SK-N-SH (cell line): ENCODE measurements around the gene BCL6B. TPM values are rescaled to one million over a fixed set of nuclear protein-coding genes. Genes with fewer than 3 reads are reported as not detected.
A peak's percentile ranks its signal among the peaks of the same experiment; 100 is the strongest.

ENCODE experiments used
- CTCF ChIA-PET: fragments of 300-600, 350-600 bp; formaldehyde crosslinking; extraction: SDS; loops from one replicate; lab custom pipeline; 2021; lab: Yijun Ruan, JAX
- POLR2A ChIA-PET: fragments of 350-600 bp; sonication (Branson Sonifier 250); formaldehyde crosslinking; extraction: SDS; loops from one replicate; lab custom pipeline; 2020; ENCODE audit warnings: antibody characterized with exemption, inconsistent platforms; lab: Yijun Ruan, JAX
- DNase-seq: peaks from one replicate; pipeline ENCODE4 v3.0.0; 2012
- H2AFZ ChIP-seq: fragments of 200-600 bp; sonication (generic); 2 replicates; pipeline ENCODE4 v1.8.1; 2016; ENCODE audit warnings: antibody characterized with exemption, mild to moderate bottlenecking, low read depth
- H3F3A ChIP-seq: fragments of 200-600 bp; sonication (generic); replicated peaks from 2 replicates; pipeline ENCODE3; 2016; ENCODE audit warnings: antibody characterized with exemption, mild to moderate bottlenecking; ENCODE audit not compliant: insufficient read depth
- H3K27ac ChIP-seq, 2 experiments: fragments of 200-500 bp in 1 of 2; fragments of 200-600 bp in 1 of 2; sonication (Bioruptor generic) in 1 of 2; sonication (generic), shearing (Covaris generic) in 1 of 2; 2 replicates each; pipeline versions ENCODE4 v1.5.1 to v1.6.1; 2014 to 2016; ENCODE audit warnings: low read depth in 2 of 2, inconsistent platforms in 1 of 2, low read length in 1 of 2, mild to moderate bottlenecking in 1 of 2, mixed read lengths in 1 of 2
- H3K27me3 ChIP-seq: fragments of 200-600 bp; sonication (generic), shearing (Covaris generic); 2 replicates; pipeline ENCODE4 v1.6.1; 2016; ENCODE audit warnings: mixed run types; ENCODE audit not compliant: insufficient read depth
- H3K36me3 ChIP-seq, 2 experiments: fragments of 200-500 bp in 1 of 2; fragments of 200-600 bp in 1 of 2; sonication (Bioruptor generic) in 1 of 2; sonication (generic) in 1 of 2; replicated peaks in 1 of 2; 2 replicates each; pipeline versions ENCODE3 to v1.5.1; 2014 to 2016; ENCODE audit warnings: low read length in 1 of 2, mild to moderate bottlenecking in 1 of 2; ENCODE audit not compliant: insufficient read depth in 2 of 2, control insufficient read depth in 1 of 2
- H3K4me1 ChIP-seq, 2 experiments: fragments of 200-500 bp in 1 of 2; fragments of 200-600 bp in 1 of 2; sonication (Bioruptor generic) in 1 of 2; sonication (generic), shearing (Covaris generic) in 1 of 2; 2 replicates each; pipeline versions ENCODE4 v1.5.1 to v1.6.1; 2014 to 2016; ENCODE audit warnings: low read depth in 1 of 2, low read length in 1 of 2, mixed run types in 1 of 2; ENCODE audit not compliant: insufficient read depth in 2 of 2, control insufficient read depth in 1 of 2
- H3K4me2 ChIP-seq: fragments of 200-600 bp; sonication (generic), shearing (Covaris generic); 2 replicates; pipeline ENCODE4 v1.6.1; 2017; ENCODE audit warnings: mixed run types
- H3K4me3 ChIP-seq, 2 experiments: fragments of 200-500 bp in 1 of 2; fragments of 200-600 bp in 1 of 2; sonication (Bioruptor generic) in 1 of 2; sonication (generic), shearing (Covaris generic) in 1 of 2; 2 replicates each; pipeline versions ENCODE4 v1.5.1 to v1.8.1; 2014 to 2016; ENCODE audit warnings: low read depth in 2 of 2, inconsistent platforms in 1 of 2, low read length in 1 of 2, mild to moderate bottlenecking in 1 of 2, mixed read lengths in 1 of 2, moderate library complexity in 1 of 2
- H3K79me2 ChIP-seq: fragments of 200-600 bp; sonication (generic); 2 replicates; pipeline ENCODE4 v1.8.1; 2017; ENCODE audit warnings: mild to moderate bottlenecking; ENCODE audit not compliant: insufficient read depth
- H3K9ac ChIP-seq: fragments of 200-600 bp; sonication (generic); 2 replicates; pipeline ENCODE4 v1.6.1; 2017; ENCODE audit warnings: mixed run types
- H3K9me2 ChIP-seq: fragments of 200-600 bp; sonication (generic); 2 replicates; pipeline ENCODE4 v1.6.1; 2017; ENCODE audit warnings: mixed run types
- H3K9me3 ChIP-seq: fragments of 200-600 bp; sonication (generic); 2 replicates; pipeline ENCODE4 v1.6.1; 2017; ENCODE audit warnings: mixed run types, mild to moderate bottlenecking, moderate library complexity
- H4K20me1 ChIP-seq: fragments of 200-600 bp; sonication (generic); 2 replicates; pipeline ENCODE4 v1.6.1; 2017; ENCODE audit warnings: mild to moderate bottlenecking, mixed run types; ENCODE audit not compliant: insufficient read depth
- CHD2 ChIP-seq: fragments of 150-350 bp; IDR thresholded peaks from 2 replicates; pipeline ENCODE4 v1.6.1; 2018; ENCODE audit warnings: low read length; ENCODE audit not compliant: partially characterized antibody
- EP300 ChIP-seq, 2 experiments: IDR thresholded peaks; 2 replicates each; pipeline versions ENCODE4 v1.4.0 to v1.6.1; 2012; ENCODE audit warnings: borderline replicate concordance in 1 of 2, low read depth in 1 of 2, low read length in 1 of 2
- FOSL2 ChIP-seq: IDR thresholded peaks from 2 replicates; pipeline ENCODE4 v1.4.0; 2012; ENCODE audit warnings: low read depth, mild to moderate bottlenecking, moderate library complexity, borderline replicate concordance
- FOXJ3 ChIP-seq: sonication (generic); formaldehyde crosslinking; IDR thresholded peaks from 2 replicates; pipeline ENCODE4 v1.5.1; 2020; ENCODE audit warnings: mild to moderate bottlenecking, missing genetic modification reagents
- GATA2 ChIP-seq: sonication (generic); formaldehyde crosslinking; IDR thresholded peaks from 2 replicates; pipeline ENCODE4 v1.5.0; 2020; ENCODE audit warnings: mild to moderate bottlenecking, missing genetic modification reagents
- JUND ChIP-seq: IDR thresholded peaks from 2 replicates; pipeline ENCODE4 v1.4.0; 2012
- MEF2A ChIP-seq: IDR thresholded peaks from 2 replicates; pipeline ENCODE4 v1.4.0; 2012; ENCODE audit warnings: low read depth, borderline replicate concordance
- MXI1 ChIP-seq: IDR thresholded peaks from 2 replicates; pipeline ENCODE4 v1.6.1; 2012; ENCODE audit warnings: mild to moderate bottlenecking, low read depth, low read length, improper control_type of control experiment
- RAD21 ChIP-seq: IDR thresholded peaks from 2 replicates; pipeline ENCODE4 v1.6.1; 2012; ENCODE audit warnings: mild to moderate bottlenecking, low read length
- SIN3A ChIP-seq: IDR thresholded peaks from 2 replicates; pipeline ENCODE4 v1.6.1; 2012; ENCODE audit warnings: low read depth, mild to moderate bottlenecking, low read length, moderate library complexity, borderline replicate concordance
- SMC3 ChIP-seq: IDR thresholded peaks from 2 replicates; pipeline ENCODE4 v1.6.1; 2012; ENCODE audit warnings: low read depth, low read length, improper control_type of control experiment
- TAF1 ChIP-seq: IDR thresholded peaks from 2 replicates; pipeline ENCODE4 v1.6.1; 2012; ENCODE audit warnings: low read depth, mild to moderate bottlenecking, low read length, moderate library complexity, borderline replicate concordance
- YY1 ChIP-seq: IDR thresholded peaks from 2 replicates; pipeline ENCODE4 v1.4.0; 2012; ENCODE audit warnings: low read depth, mild to moderate bottlenecking
- WGBS: methylation state at CpG from one replicate; pipeline ENCODE4 v1.1.6; 2017; ENCODE audit warnings: low lambda C conversion rate; 5-methylcytosine and 5-hydroxymethylcytosine counted together
- polyA plus RNA-seq, 3 experiments: library from polyadenylated mRNA; depleted of rRNA; stranded (reverse); fragments of >200 nt; gene quantifications; 2 replicates each; pipeline ENCODE4 v1.2.3, GENCODE V29; 2012
- TF ChIP-seq, protein P1 (sequence below): IDR thresholded peaks from 2 replicates; pipeline ENCODE4 v1.6.1; 2012; ENCODE audit warnings: mild to moderate bottlenecking, low read depth, low read length, moderate library complexity
- TF ChIP-seq, protein P2 (sequence below): IDR thresholded peaks from 2 replicates; pipeline ENCODE4; 2012

Gene BCL6B
- polyA plus RNA-seq, 1 of the 3 experiments (the other 2 are of a cell fraction): 0.02 TPM

DNA sequence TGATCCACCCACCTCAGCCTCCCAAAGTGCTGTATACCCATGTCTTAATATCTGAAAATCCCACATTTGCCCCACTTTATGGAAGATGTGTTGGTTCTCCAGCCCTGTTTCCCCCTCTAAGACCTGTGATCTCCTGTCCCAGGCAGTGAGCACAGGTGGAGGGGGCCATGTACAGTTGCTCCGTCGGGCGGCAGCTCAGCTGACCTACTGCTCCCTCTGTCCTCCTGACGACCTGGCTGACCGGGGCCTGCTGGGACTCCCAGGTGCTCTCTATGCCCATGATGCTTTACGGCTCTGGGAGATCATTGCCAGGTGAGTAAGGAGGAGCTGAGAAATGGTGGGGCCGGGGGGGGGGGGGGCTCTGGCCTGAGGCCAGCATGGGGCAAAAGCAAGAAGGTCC lies 17.1 kb upstream of the BCL6B start:
- H3K27me3 ChIP-seq: no peaks in the 10 kb centered on the region
- ChIA-PET CTCF (interaction anchor here (0.9 to 7.0 kb wide), 8 partner anchors 9 to 339 kb away, joined by 4 to 72 read pairs (median 6); no protein-coding TSS in a partner anchor), POLR2A (no interaction called here)
- WGBS: 87% methylated on average over 4 of the region's 7 CpGs
- H2AFZ ChIP-seq: no peak overlapping the region
- no peak overlapping the region for H3K27ac ChIP-seq
- H4K20me1 ChIP-seq: peaks cover 3% of the 10 kb centered on the region; the same call in 1 of the 2 replicates
- TF ChIP-seq JUND (no peak), RAD21 (no peak), GATA2 (no peak), SIN3A (no peak), FOXJ3 (CRISPR knock-in tag) (no peak), CHD2 (no peak), MXI1 (no peak), EP300 (IDR thresholded peaks at IDR 0.05; ENCODE audit: borderline replicate concordance in 1 of 2, low read depth in 1 of 2, low read length in 1 of 2) (no peak), TAF1 (no peak), SMC3 (no peak), MEF2A (no peak), FOSL2 (no peak)
- TF ChIP-seq, protein P1, sequence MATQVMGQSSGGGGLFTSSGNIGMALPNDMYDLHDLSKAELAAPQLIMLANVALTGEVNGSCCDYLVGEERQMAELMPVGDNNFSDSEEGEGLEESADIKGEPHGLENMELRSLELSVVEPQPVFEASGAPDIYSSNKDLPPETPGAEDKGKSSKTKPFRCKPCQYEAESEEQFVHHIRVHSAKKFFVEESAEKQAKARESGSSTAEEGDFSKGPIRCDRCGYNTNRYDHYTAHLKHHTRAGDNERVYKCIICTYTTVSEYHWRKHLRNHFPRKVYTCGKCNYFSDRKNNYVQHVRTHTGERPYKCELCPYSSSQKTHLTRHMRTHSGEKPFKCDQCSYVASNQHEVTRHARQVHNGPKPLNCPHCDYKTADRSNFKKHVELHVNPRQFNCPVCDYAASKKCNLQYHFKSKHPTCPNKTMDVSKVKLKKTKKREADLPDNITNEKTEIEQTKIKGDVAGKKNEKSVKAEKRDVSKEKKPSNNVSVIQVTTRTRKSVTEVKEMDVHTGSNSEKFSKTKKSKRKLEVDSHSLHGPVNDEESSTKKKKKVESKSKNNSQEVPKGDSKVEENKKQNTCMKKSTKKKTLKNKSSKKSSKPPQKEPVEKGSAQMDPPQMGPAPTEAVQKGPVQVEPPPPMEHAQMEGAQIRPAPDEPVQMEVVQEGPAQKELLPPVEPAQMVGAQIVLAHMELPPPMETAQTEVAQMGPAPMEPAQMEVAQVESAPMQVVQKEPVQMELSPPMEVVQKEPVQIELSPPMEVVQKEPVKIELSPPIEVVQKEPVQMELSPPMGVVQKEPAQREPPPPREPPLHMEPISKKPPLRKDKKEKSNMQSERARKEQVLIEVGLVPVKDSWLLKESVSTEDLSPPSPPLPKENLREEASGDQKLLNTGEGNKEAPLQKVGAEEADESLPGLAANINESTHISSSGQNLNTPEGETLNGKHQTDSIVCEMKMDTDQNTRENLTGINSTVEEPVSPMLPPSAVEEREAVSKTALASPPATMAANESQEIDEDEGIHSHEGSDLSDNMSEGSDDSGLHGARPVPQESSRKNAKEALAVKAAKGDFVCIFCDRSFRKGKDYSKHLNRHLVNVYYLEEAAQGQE: no peak
- H3K36me3 ChIP-seq: peaks cover 16 to 21% of the 10 kb centered on the region in 2 experiments
- H3F3A ChIP-seq: peaks cover 4% of the 10 kb centered on the region
- no peak for DNase-seq
- H3K9me3 ChIP-seq: no peaks in the 10 kb centered on the region
- H3K79me2 ChIP-seq: peaks cover 44% of the 10 kb centered on the region
- no peak overlapping the region for H3K4me3 ChIP-seq
- no peak overlapping the region for H3K4me2 ChIP-seq
- H3K9me2 ChIP-seq: no peaks in the 10 kb centered on the region
- H3K9ac ChIP-seq: no peak overlapping the region
- peaks cover 3 to 4% of the 10 kb centered on the region in 2 experiments; a peak in 2 of 4 replicates for H3K4me1 ChIP-seq

DNA sequence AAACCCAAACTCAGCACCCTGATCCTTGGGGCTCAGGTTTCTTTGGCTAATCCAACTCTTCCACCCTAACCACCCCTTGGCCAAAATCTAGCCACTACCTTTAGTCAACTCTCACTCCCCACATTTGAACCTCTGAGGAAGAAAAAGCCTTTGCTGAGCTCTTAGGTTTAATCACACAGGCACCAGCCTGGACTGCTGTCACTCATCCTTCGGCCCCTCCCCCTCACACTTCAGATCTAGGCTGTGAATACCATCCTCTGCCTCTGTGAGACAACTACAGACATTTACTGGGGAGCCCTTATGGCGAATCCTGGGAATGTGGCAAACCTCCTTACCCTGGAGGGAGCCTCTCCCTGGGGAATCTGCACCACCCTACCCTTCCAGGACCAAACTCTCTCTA lies 15.7 kb upstream of the BCL6B start:
- Histone ChIP-seq H3K36me3 (peaks cover 7 to 11% of the 10 kb centered on the region in 2 experiments), H3K27ac (no peak overlapping the region), H3K9ac (no peak overlapping the region), H3K9me2 (no peaks in the 10 kb centered on the region), H3K9me3 (no peaks in the 10 kb centered on the region), H4K20me1 (peaks cover 3% of the 10 kb centered on the region; the same call in 1 of the 2 replicates), H3K4me2 (no peak overlapping the region), H3K4me1 (peaks cover 8 to 9% of the 10 kb centered on the region in 2 experiments; a peak in 2 of 4 replicates), H3K79me2 (peaks cover 58% of the 10 kb centered on the region), H3K4me3 (no peak overlapping the region), H3F3A (peaks cover 4% of the 10 kb centered on the region), H3K27me3 (no peaks in the 10 kb centered on the region), H2AFZ (no peak overlapping the region)
- POLR2A ChIA-PET: no interaction called here
- 79% methylated on average over 2 of the region's 2 CpGs for WGBS
- TF ChIP-seq, protein P2, sequence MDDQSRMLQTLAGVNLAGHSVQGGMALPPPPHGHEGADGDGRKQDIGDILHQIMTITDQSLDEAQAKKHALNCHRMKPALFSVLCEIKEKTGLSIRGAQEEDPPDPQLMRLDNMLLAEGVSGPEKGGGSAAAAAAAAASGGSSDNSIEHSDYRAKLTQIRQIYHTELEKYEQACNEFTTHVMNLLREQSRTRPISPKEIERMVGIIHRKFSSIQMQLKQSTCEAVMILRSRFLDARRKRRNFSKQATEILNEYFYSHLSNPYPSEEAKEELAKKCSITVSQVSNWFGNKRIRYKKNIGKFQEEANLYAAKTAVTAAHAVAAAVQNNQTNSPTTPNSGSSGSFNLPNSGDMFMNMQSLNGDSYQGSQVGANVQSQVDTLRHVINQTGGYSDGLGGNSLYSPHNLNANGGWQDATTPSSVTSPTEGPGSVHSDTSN: 0 out of 2 replicates have a peak, but pooled peaks have one; percentile 27
- TF ChIP-seq FOSL2 (no peak), YY1 (no peak)
- CTCF ChIA-PET: interaction anchor here (0.6 to 7.0 kb wide), 4 partner anchors 8 to 98 kb away, joined by 4 to 72 read pairs (median 12); no protein-coding TSS in a partner anchor
- DNase-seq: no peak
